ENCODE results near the gene AIRE.

DNA sequence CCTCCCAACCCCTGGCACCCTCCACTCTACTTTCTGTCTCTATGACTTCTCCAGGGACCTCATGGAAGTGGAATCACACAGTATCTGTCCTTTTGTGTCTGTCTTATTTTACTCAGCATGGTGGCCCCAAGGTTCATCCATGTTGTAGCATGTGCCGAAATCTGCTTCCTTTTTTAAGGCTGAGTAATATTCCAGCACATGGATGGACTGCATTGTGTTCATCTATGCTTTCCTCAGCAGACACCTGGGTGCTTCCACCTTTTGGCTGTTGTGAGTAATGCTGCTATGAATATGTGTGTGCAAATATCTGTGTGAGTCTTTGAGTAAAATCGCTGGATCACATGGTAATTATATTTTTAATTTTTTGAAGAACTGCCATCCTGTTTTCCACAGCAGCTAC lies 12.6 kb downstream of the AIRE start:
- no peak for TF ChIP-seq EZH2 (IDR thresholded peaks at IDR 0.05; ENCODE audit: borderline replicate concordance, low read depth, low read length, poor library complexity, severe bottlenecking)
- TF ChIP-seq, protein P1, sequence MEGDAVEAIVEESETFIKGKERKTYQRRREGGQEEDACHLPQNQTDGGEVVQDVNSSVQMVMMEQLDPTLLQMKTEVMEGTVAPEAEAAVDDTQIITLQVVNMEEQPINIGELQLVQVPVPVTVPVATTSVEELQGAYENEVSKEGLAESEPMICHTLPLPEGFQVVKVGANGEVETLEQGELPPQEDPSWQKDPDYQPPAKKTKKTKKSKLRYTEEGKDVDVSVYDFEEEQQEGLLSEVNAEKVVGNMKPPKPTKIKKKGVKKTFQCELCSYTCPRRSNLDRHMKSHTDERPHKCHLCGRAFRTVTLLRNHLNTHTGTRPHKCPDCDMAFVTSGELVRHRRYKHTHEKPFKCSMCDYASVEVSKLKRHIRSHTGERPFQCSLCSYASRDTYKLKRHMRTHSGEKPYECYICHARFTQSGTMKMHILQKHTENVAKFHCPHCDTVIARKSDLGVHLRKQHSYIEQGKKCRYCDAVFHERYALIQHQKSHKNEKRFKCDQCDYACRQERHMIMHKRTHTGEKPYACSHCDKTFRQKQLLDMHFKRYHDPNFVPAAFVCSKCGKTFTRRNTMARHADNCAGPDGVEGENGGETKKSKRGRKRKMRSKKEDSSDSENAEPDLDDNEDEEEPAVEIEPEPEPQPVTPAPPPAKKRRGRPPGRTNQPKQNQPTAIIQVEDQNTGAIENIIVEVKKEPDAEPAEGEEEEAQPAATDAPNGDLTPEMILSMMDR (conservative IDR thresholded peaks at IDR 0.05; ENCODE audit: low read depth, low read length): no peak

Data from A673 (cell line).